Tongue (tissue), 2 donors: Measurements from ENCODE around the gene LIMS1. TPM values are rescaled to one million over a fixed set of nuclear protein-coding genes. Genes with fewer than 3 reads are reported as not detected.

ENCODE experiments used
- small RNA-seq: library from RNA; depleted of rRNA; stranded (forward); fragments of <200 nt; gene quantifications from one replicate; pipeline ENCODE3, GENCODE V24; 2014; ENCODE audit warnings: low replicate concordance
- total RNA-seq: library from RNA; depleted of rRNA; stranded (reverse); fragments of >200 nt; gene quantifications from one replicate; pipeline ENCODE4 v1.2.3, GENCODE V29; 2014

The LIMS1 gene
- total RNA-seq, 1 donor from 2014 or later = 79.4 TPM

Small RNAs within 50 kb of the gene (small RNA-seq; reads per million reads assigned to genes)
- gene AC010095.1 = not detected

Other genes starting within 250 kb of the LIMS1 start
- 0.92 TPM for gene SULT1C2, start 245.6 kb upstream of the LIMS1 start, total RNA-seq
- 34.4 TPM for gene SULT1C4, start 156.5 kb upstream of the LIMS1 start, total RNA-seq
- gene GCC2, start 85.3 kb upstream of the LIMS1 start, total RNA-seq = 43.1 TPM
- gene RANBP2, start 185.0 kb downstream of the LIMS1 start, total RNA-seq = 98.0 TPM